Coronary artery (tissue), 2 donors: ENCODE data around the gene AATK.

Experiments
- DNase-seq: peaks from one replicate; pipeline ENCODE4 v3.0.0-alpha.2; 2017; ENCODE audit warnings: low spot score
- H3K27ac ChIP-seq, 2 donors: fragments of 200-600 bp; sonication (generic); one replicate each; pipeline ENCODE4 v1.5.1; 2016 to 2019
- H3K4me3 ChIP-seq: fragments of 200-600 bp; sonication (generic); 2 replicates; pipeline ENCODE4 v1.5.1; 2016; ENCODE audit warnings: mild to moderate bottlenecking, moderate library complexity
- CTCF ChIP-seq: fragments of 200-600 bp; sonication (generic); IDR thresholded peaks from one replicate; pipeline ENCODE4 v1.5.1; 2019; ENCODE audit warnings: antibody characterized with exemption

AATK gene

DNA sequence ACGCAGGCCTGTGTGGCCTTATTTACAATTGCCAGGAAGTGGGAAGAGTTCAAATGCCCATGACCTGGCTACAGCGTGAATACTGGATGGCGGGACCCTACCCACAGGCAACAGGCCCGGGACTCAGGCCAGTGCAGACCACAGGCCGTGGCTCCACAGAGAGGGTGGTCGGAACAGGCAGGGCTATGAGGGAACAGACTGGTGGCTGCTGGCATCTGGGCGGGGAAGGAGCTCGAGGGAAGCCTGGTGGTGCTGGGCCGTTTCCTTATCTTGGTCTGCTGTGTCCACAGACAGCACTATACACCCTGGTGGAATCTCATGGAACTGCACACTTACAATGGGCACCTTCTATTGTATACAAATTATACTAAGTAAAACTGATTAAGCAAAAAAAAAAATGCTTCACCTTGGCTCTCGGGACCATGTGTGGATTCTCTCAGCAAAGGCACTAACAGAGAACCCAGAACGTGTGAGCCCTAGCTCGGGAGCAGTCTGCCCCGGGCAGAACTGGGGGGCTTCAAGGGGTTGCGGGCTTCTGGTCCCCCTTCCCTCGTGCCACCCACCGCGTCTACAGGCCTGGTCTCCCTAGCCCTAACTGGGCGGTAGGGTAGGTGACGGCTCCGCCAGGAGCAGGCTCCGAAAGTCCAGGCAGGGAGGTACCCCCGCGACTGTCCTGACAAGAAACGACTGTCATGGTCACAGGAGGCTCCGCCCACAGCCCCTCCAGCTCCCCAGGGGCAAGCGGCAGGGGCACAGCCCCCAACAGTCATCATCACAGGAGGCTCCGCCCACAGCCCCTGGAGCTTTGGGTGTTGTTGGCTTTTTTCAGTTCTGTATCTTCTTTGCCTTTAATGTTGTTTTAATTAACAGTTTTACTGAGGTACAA is 34.9 kb upstream of the AATK start:
- DNase-seq = no peak
- Histone ChIP-seq H3K4me3 (no peak overlapping the region), H3K27ac (peak overlapping the region in 1 of 2 donors; percentile 22)
- peak; percentile 40 for TF ChIP-seq CTCF

DNA sequence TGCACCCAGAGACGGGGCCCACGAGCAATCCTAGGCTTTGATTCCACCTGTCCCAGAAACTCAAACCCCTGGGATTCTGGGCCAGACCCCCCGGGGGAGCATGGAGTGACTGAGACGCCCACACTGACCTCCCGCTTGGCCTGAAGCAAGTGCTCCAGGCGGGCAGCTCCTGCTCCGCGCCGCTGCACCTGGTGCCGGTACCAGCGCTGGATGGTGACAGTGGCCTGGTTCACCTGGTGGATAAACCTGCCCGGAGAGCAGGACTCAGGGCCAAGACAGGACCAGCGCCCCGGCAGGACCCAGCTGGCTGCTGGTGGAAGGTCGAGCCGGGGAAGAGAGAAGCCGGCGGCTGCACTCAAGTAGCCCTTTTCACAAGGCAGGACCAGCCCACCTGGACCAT is 34.2 kb upstream of the AATK start:
- H3K4me3 ChIP-seq = no peak overlapping the region
- no peak for TF ChIP-seq CTCF
- H3K27ac ChIP-seq = no peak overlapping the region
- no peak for DNase-seq

DNA sequence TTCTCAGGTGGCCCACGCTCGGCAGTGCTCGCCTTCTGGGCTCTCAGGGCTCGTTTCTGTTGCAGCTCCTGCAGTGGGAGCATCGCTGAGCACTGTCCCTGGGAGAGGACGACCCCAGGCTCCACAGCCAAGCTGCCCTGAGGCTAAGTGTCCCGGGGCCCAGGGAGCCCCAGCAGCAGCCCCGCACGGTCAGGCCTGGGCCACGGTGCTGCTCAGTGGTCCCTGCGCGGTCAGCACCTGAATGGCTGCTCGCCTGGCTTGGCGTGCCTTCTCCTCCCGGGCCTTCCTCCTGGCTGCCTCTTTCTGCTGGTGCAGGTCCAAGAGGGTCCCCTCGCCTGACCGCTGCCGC is 33.4 kb upstream of the AATK start:
- no peak overlapping the region for H3K27ac ChIP-seq
- no peak for TF ChIP-seq CTCF
- DNase-seq = no peak
- H3K4me3 ChIP-seq = no peak overlapping the region

DNA sequence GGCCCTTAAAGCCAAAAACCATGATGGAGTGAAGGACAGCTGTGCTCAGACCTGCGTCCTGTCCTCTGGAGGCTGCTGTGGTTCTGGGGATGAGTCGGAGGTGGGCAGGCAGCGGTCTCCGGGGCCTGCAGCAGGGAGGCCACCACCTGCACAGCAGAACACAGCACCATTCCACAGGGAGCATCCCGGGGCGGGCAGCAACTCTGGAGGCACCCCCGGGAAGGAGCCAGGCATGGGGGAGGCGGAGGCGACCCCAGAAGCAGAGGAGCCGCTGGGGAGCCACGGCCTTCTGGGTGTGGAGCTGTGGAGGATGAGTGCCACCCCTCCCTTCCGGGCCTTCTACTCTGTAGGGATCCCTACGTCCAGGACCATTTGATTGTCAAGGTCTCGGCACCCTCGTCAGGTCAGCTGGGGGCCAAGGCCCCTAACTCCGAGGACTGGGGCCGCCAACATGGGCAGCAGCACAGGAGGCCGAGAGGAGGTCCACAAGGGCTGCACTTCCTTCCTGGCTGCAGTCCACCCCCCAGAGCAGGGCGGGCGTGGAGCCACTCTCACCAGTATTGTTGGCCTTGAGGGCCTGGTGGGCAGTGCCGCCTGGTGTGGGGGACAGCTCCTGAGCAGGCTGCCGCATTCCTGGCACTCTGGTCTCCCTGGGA is 32.9 kb upstream of the AATK start:
- no peak overlapping the region for H3K4me3 ChIP-seq
- no peak for TF ChIP-seq CTCF
- no peak for DNase-seq
- no peak overlapping the region for H3K27ac ChIP-seq

GRCh38 chr17:81197831-81198490 is 31.9 kb upstream of the AATK start:
- no peak overlapping the region for H3K4me3 ChIP-seq
- no peak for TF ChIP-seq CTCF
- H3K27ac ChIP-seq = no peak overlapping the region
- no peak for DNase-seq

- TF ChIP-seq CTCF = no peak
- Histone ChIP-seq H3K4me3 (no peak overlapping the region), H3K27ac (no peak overlapping the region)
- no peak for DNase-seq
Observed at GRCh38 chr17:81197409-81197795, 31.4 kb upstream of the AATK start.
